Retinal pigment epithelial cell (primary cell): Measurements from ENCODE around the gene COL26A1.
"Not testable (repeated sequence)": the region's sequence is repeated elsewhere in the genome, so short reads cannot be mapped to it uniquely, and the experiment has no call there.

Source experiments
- DNase-seq: peaks from one replicate; pipeline ENCODE4 v3.0.0-alpha.2; 2010; ENCODE audit warnings: low read depth
- H3K4me3 ChIP-seq: 2 replicates; pipeline ENCODE4 v1.5.1; 2011; ENCODE audit warnings: mild to moderate bottlenecking, low read length, control low read depth, moderate library complexity
- CTCF ChIP-seq: conservative IDR thresholded peaks from 2 replicates; pipeline ENCODE4 v1.5.1; 2011; ENCODE audit warnings: low read depth, low read length, control low read depth, inconsistent platforms

The COL26A1 gene

GRCh38 chr7:101559586-101559985 lies 196.9 kb downstream of the COL26A1 start:
- no peak for DNase-seq
- TF ChIP-seq CTCF: no peak
- H3K4me3 ChIP-seq: no peak overlapping the region

GRCh38 chr7:101560021-101560420 lies 197.3 kb downstream of the COL26A1 start:
- not testable (repeated sequence) for DNase-seq, H3K4me3 ChIP-seq

GRCh38 chr7:101560856-101561255 lies 198.2 kb downstream of the COL26A1 start:
- no peak for DNase-seq
- TF ChIP-seq CTCF: no peak
- no peak overlapping the region for H3K4me3 ChIP-seq

- H3K4me3 ChIP-seq, DNase-seq: not testable (repeated sequence)
These were observed 198.6 kb downstream of the COL26A1 start for GRCh38 chr7:101561293-101561692.

GRCh38 chr7:101562531-101563197 lies 200.0 kb downstream of the COL26A1 start:
- no peak for DNase-seq
- no peak for TF ChIP-seq CTCF
- H3K4me3 ChIP-seq: no peak overlapping the region

- no peak for DNase-seq
- H3K4me3 ChIP-seq: no peak overlapping the region
- TF ChIP-seq CTCF: no peak
These were observed 200.7 kb downstream of the COL26A1 start for GRCh38 chr7:101563198-101563901.

GRCh38 chr7:101563943-101564777 lies 201.5 kb downstream of the COL26A1 start:
- no peak overlapping the region for H3K4me3 ChIP-seq
- no peak for TF ChIP-seq CTCF
- DNase-seq: no peak
